Measurements from ENCODE around the gene CSRP1.
A peak's percentile ranks its signal among the peaks of the same experiment; 100 is the strongest.
"Not testable (repeated sequence)": the region's sequence is repeated elsewhere in the genome, so short reads cannot be mapped to it uniquely, and the experiment has no call there.

The CSRP1 gene

DNA sequence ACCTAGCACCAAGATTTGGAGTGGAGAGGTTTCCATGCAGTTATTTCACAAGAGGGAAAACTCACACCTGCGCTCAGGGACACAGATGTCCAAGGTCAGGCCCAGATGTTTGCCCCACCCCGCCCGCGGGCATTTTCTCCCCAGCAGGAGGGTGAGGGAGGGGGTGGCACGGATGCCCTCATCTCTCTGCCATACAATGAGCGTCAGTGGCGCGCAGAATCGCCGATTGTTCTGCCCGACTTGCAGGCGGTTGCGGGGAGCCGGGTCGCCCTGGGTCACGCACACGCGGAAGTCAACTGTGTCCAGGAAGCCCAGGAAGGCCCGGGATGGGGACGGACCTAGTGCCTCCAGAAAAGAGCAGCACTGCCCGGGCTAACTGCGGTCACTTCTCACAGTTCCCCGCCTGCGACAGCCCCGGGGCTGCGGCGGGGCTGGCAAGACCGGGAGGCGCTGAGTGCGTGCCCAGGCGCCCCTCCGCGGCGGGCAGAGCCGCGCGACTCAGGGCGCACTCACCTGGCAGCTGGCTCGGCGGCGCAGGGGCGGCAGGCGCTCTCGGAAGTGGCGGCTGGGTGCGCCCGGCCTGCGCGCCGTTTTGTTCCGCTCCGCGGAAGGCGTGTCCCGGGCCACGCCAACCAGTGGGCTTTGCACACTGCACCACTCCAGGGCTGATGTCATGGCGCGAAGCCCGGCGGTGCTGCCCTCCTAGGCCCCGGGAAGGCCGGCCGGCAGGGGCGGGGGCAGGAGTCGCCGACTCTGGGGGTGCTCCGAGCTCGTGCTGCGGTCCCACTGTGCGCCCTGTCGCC is at the start of gene CSRP1:
Gene CSRP1, minus strand, starts transcription at position 567 of the 803 bp plus-strand sequence. CDS start 10,820 bp downstream, outside the sequence.
- peak; percentile 79 for DNase-seq

DNA sequence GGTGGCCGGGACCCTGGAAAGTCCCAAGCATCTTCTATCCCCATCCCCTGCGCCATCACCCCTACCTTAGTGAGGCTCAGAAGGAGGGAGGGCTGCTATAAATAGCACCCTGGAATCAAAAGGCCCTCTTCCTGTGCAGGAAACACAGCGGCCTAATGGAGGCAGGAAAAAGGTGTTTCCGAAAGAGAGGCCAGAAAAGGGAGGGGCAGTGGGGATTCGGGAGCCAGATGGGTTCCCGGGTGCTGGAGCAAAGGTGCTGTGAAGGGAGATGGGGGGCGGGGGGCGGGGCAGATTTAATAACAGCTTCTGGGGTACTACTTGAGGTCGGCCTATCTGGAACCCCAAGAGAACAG is 48.6 kb upstream of the CSRP1 start:
- DNase-seq, result no peak

DNA sequence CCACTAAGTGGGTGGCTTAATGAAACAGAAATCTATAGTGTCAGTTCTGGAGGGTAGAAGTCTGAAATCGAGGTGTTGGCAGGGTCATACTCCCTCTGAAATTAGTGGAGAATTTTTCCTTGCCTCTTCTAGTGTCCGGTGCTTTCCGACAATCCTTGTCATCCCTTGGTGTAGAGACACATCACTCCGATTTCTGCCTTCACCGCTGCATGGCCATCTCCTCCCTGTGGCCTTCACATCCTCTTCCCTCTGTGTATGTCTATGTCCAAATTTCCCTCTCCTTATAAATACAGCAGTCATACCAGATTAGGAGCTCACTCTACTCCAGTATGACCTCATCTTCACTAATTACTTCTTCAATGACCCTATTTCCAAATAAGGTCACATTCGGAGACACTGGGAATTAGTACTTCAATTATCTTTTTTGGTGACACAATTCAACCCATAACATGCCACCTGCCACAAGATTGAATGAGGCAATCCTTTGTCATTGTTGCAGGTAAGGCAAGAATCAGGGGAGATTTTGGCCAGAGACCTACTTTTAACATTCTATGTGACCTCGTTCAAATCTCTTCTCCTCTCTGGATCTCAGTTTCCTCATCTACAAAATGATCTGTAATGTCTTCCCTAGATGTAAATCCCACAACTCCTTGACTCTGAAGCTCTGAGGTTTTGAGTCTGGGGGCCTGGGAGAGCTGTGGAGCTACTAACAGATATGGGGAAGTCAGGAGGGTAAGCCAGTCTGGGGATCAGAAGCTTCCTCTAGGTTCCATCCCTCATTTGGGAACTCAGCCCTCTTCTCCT is 48.1 kb upstream of the CSRP1 start:
- no peak for DNase-seq

DNA sequence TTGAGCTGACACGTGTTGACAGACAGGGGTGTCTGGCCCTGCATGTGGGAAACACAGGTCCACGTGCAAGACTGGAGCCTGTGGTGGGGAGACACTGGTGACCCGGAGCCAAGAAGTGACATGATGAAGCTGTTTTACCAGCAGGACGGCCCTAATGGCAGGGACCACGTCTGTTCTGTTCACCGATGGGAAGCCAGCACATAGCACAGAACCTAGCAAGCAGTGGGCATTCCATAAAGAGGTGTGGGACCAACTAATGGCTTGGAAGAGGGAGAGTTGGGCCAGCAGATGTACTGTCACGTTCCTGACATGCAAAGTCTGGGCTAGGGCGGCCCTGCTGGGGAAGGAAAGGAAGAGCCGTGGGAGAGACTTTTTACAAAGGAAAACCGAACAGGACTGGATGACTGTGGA is 47.3 kb upstream of the CSRP1 start:
- DNase-seq, result no peak

DNA sequence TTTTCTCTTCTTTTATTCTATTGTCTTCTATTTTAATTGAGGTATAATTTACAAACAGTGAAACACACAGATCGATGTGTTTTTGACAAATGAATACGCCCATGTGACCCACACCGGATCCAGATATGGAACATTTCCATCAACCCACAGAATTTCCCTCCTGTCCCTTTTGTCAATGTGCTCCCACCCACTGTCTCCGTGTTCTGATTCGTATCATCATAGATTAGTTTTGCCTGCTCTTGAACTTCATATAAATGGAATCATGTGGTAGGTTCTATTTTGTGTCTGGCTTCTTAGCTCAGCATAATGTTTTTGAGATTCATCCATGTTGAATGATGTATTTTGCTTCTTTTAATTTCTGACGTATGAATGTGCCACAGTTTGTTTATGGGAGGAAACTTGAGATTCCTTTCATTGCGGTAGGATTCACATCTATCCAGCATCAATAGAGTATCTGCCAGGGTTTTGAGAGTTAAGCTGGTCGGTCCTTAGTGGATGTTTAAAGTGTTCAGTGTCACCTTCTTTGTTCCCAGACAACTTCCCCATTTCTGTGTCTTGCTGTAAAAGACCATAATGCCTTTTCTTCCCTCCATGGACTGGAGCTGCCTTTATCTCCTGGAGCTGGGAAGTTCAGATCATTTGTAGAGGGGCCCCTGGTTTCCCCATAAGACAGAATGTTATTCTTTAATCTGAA is 46.7 kb upstream of the CSRP1 start:
- DNase-seq, result no peak

DNA sequence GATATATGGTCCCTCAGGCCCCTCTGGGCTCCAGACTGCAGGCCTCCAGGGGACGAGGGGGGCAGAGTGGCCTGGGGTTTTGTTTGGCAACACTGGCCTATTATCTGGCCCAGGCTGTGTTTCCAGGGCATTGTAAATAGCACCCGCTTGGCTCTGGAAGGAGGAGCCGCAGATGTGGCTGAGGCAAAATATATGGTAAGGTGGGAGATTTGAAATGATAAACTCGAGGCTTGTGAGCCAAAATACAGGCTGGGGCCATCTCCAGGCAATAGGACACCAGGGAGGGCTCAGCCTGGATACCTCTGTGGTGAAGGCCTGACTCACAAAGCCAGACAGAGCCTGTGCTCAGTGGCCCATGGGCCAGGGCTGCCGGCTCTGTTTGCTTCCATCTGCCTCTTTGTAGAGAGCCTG is 46.0 kb upstream of the CSRP1 start:
- DNase-seq, result no peak

DNA sequence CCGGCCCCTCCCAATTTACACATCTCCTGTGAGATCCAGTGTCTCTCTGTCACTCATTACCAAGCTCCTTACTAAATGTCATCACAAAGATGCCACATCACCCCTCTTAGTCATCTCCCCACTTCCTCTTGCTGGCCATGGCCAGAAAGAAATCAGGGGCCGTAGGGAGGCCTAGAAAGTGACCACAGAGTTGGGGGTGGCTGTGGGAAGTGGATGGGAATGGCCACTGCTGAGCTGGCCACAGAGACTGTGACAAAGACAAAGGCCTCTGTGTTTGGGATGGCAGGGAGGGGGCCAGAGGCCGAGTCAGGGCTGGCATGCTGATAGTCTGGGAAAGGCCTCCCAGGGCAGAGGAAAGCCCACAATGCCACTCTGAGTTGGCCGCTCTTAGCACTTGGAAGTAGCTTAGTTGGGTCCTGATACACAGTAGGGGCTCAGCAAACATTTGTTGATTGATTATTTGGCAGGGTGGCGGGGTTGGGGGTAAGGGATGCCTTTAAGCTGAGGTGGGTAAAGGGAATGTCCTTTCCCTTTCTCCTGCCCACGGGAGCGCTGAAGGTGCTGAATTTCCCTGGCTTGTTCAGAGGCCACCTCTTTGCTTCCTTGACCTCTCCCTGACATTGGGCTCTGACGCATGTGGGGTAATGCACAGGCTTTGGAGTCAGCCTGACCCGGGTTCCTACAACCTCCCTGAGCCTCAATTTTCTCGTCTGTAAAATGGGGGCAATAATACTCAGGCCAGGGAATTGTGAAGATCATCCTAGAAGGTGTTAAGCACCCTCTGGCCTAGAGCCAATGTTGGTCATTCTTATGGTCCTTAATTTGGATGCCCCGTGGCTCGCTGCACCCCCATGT is 45.2 kb upstream of the CSRP1 start:
- DNase-seq, result no peak

- DNase-seq, result no peak
Measured at GRCh38 chr1:201551096-201551495, 44.2 kb upstream of the CSRP1 start.

- not testable (repeated sequence) for DNase-seq
Measured at GRCh38 chr1:201549522-201549921, 42.6 kb upstream of the CSRP1 start.

DNA sequence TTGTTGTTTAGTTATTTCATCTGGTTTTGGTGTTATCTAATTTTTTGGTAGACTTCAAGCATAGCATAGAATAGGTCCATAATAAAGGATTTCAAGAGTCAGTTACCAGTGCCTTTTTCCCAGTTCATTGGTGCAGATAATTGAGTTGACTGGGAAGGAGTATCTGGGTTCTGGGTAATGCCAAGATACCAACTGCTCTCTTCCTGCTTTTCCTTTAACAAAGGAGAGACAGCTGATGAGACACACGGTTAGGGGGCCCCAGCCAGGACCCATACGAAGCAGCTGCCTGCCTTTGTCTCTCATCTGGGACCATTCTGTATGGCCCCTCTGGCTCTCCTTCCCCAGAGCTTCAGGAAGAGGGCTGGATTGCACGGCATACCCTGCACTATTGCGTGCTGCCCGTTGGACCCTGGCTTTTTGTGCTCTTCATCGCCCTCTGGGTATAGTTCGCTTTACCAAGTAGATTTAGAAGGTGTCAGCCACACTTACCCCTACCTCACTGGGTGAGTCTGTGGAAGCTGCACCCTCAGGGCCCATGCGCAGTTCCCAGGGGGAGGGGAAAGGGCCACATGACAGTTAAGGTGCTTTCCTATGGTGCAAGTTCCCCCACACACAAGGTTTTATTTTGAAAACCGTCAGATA is 39.0 kb upstream of the CSRP1 start:
- no peak for DNase-seq

DNA sequence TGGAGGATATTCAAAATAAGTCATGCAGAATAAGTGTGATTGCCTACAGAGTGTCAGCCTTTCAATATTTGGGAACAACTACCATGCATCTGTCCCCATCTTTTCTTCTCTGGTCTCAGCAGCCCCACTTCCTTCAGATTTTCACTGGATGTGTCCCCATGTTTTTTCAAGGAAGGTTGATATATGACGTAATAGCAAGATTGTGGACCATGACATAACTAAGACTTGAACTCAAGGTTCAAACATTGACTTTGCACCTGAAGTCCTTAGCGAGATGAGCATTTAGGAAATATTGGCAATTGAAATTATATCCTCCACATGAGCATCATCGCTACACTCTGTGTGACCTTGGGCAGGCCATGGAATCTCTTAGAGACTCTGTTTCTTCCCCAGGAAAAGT is 37.8 kb upstream of the CSRP1 start:
- no peak for DNase-seq

GRCh38 chr1:201543871-201544642 is 37.1 kb upstream of the CSRP1 start:
- no peak for DNase-seq

GRCh38 chr1:201542309-201543035 is 35.5 kb upstream of the CSRP1 start:
- no peak for DNase-seq

- no peak for DNase-seq
Measured at GRCh38 chr1:201540846-201541735, 34.2 kb upstream of the CSRP1 start.

GRCh38 chr1:201539561-201540431 is 32.9 kb upstream of the CSRP1 start:
- DNase-seq, result no peak

GRCh38 chr1:201538612-201539551 is 32.0 kb upstream of the CSRP1 start, which contains the start of gene NAV1:
Gene NAV1, plus strand, starts transcription at chr1:201539127. Its CDS starts 83,758 bp downstream, at chr1:201622885.
- DNase-seq, result peak; percentile 4
